ENCODE measurements around the gene BHLHA9.

Gene BHLHA9

DNA sequence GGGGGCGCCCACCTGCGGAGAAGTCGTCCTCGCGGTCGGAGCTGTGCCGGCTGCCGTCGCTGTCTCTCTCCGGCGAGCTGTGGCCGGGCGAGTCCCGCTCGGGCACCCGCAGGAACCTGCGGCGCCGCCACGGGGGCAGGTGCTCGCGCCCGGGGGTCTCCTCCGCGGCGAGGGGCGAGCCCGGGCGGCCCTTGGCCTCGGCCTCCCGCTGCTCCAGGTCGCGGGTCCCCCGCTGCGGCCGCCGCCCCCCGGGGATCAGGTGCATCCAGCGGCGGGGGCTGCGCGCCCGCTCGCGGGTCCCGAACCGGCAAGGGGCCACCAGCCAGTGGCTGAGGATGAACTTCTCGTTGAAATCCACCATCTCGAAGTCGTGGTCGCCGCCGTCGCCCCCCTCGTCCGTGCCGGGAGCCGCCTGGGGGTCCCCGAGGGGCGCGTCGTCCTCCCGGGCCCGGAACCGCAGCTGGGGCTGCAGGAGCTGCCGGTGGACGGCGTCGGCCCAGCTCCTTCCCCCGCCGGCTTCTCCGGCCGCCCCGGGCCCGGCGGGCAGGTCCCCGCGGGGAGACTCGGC, 41.4 kb upstream of the BHLHA9 start:
- Histone ChIP-seq H2AFZ (ENCODE audit: low read depth, low read length) (no peak overlapping the region), H3K9ac (ENCODE audit: low read length) (peak overlapping the region; percentile 77), H3K79me2 (ENCODE audit: low read length) (peaks cover 52% of the 10 kb centered on the region), H3K4me2 (ENCODE audit: low read length) (peak overlapping the region; percentile 96), H3K27me3 (ENCODE audit: low read depth, low read length) (peaks cover 12% of the 10 kb centered on the region), H3K9me3 (ENCODE audit: insufficient read depth, low read length) (no peaks in the 10 kb centered on the region), H3K4me3 (ENCODE audit: low read length) (peak overlapping the region; percentile 92), H3K27ac (ENCODE audit: low read length) (peak overlapping the region; percentile 66), H4K20me1 (ENCODE audit: insufficient read depth, low read length) (peaks cover 35% of the 10 kb centered on the region), H3K4me1 (ENCODE audit: low read length) (peaks cover 10% of the 10 kb centered on the region), H3K36me3 (replicated peaks; ENCODE audit: low read depth, low read length) (peaks cover 23% of the 10 kb centered on the region)
- TF ChIP-seq EZH2phosphoT487 (IDR thresholded peaks at IDR 0.05; ENCODE audit: low read depth), result no peak
- TF ChIP-seq, protein P1, sequence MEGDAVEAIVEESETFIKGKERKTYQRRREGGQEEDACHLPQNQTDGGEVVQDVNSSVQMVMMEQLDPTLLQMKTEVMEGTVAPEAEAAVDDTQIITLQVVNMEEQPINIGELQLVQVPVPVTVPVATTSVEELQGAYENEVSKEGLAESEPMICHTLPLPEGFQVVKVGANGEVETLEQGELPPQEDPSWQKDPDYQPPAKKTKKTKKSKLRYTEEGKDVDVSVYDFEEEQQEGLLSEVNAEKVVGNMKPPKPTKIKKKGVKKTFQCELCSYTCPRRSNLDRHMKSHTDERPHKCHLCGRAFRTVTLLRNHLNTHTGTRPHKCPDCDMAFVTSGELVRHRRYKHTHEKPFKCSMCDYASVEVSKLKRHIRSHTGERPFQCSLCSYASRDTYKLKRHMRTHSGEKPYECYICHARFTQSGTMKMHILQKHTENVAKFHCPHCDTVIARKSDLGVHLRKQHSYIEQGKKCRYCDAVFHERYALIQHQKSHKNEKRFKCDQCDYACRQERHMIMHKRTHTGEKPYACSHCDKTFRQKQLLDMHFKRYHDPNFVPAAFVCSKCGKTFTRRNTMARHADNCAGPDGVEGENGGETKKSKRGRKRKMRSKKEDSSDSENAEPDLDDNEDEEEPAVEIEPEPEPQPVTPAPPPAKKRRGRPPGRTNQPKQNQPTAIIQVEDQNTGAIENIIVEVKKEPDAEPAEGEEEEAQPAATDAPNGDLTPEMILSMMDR (IDR thresholded peaks at IDR 0.05; ENCODE audit: low read depth, low read length), result no peak

- H3K36me3 ChIP-seq (replicated peaks; ENCODE audit: low read depth, low read length), result peaks cover 23% of the 10 kb centered on the region
- H3K27me3 ChIP-seq (ENCODE audit: low read depth, low read length), result peaks cover 12% of the 10 kb centered on the region
- TF ChIP-seq EZH2phosphoT487 (IDR thresholded peaks at IDR 0.05; ENCODE audit: low read depth), result no peak
- TF ChIP-seq, protein P1 (IDR thresholded peaks at IDR 0.05; ENCODE audit: low read depth, low read length), result no peak
- peak overlapping the region; percentile 92 for H3K4me3 ChIP-seq (ENCODE audit: low read length)
- no peaks in the 10 kb centered on the region for H3K9me3 ChIP-seq (ENCODE audit: insufficient read depth, low read length)
- peaks cover 10% of the 10 kb centered on the region for H3K4me1 ChIP-seq (ENCODE audit: low read length)
- peaks cover 32% of the 10 kb centered on the region for H4K20me1 ChIP-seq (ENCODE audit: insufficient read depth, low read length)
- peak overlapping the region; percentile 66 for H3K27ac ChIP-seq (ENCODE audit: low read length)
- no peak overlapping the region for H2AFZ ChIP-seq (ENCODE audit: low read depth, low read length)
- H3K79me2 ChIP-seq (ENCODE audit: low read length), result peaks cover 48% of the 10 kb centered on the region
- peak overlapping the region; percentile 77 for H3K9ac ChIP-seq (ENCODE audit: low read length)
- peak overlapping the region; percentile 96 for H3K4me2 ChIP-seq (ENCODE audit: low read length)
Observed at GRCh38 chr17:1229349-1229899, 40.8 kb upstream of the BHLHA9 start.

DNA sequence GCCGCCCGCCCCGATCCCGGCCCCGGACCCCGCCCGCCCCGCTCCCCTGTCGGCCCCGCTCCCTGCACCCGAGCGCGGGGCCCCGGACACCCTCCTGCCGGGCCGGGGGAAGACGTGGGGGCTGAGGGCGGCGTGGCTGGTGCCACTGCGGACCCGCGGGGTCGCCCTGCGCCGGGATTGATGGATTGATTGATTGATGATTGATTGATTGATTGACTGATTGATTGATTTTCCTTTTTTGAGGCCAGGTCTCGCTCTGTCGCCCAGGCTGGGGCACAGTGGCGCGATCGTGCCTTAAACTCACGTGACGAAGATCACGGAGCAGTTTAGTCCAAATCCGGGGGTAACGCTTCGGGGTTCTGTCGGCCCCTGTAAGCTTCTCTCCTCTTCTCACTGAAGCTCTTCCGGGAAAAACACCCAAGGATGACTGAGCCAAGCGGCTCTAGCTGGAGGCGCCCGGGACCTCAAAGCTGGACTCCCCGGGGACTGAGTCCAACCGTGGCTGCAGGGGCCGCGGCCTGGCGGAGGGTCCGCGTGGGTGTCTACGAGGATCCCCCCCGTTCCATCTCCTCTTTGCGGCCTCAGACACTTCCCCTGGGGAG, 40.2 kb upstream of the BHLHA9 start:
- H2AFZ ChIP-seq (ENCODE audit: low read depth, low read length), result peak overlapping the region; percentile 85; the same call in 1 of the 2 replicates
- no peak overlapping the region; the same call in 1 of the 2 replicates for H3K27ac ChIP-seq (ENCODE audit: low read length)
- H3K79me2 ChIP-seq (ENCODE audit: low read length), result peaks cover 44% of the 10 kb centered on the region
- TF ChIP-seq EZH2phosphoT487 (IDR thresholded peaks at IDR 0.05; ENCODE audit: low read depth), result no peak
- TF ChIP-seq, protein P1 (IDR thresholded peaks at IDR 0.05; ENCODE audit: low read depth, low read length), result no peak
- peak overlapping the region; percentile 92 for H3K4me2 ChIP-seq (ENCODE audit: low read length)
- H3K4me1 ChIP-seq (ENCODE audit: low read length), result peaks cover 10% of the 10 kb centered on the region
- peak overlapping the region; percentile 92 for H3K4me3 ChIP-seq (ENCODE audit: low read length)
- H3K36me3 ChIP-seq (replicated peaks; ENCODE audit: low read depth, low read length), result peaks cover 23% of the 10 kb centered on the region
- H4K20me1 ChIP-seq (ENCODE audit: insufficient read depth, low read length), result peaks cover 31% of the 10 kb centered on the region
- peak overlapping the region; percentile 77 for H3K9ac ChIP-seq (ENCODE audit: low read length)
- peaks cover 12% of the 10 kb centered on the region for H3K27me3 ChIP-seq (ENCODE audit: low read depth, low read length)
- H3K9me3 ChIP-seq (ENCODE audit: insufficient read depth, low read length), result no peaks in the 10 kb centered on the region

DNA sequence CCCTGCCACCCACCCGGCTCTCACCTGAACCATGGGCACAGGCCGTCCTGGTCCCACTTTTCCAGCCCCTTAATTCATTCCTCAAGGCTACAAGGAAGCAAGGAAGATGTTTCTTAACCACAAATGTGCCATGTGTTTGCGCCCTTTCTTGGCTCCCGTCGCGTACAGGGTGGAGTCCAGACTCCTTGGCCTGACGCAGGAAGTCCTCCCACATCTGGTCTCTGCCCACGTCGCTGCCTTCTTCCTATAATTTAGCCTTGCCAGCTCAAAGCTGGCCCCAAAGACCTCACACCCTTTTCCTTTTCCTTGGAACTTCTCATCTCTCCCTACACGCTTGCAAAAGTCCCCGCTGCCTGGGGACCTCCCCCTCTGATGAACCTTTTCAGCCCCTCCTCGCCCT, 38.8 kb upstream of the BHLHA9 start:
- no peak overlapping the region for H3K4me2 ChIP-seq (ENCODE audit: low read length)

More for the DNA sequence above, 38.8 kb upstream of the BHLHA9 start:
- H3K4me1 ChIP-seq (ENCODE audit: low read length), result peaks cover 10% of the 10 kb centered on the region
- peaks cover 12% of the 10 kb centered on the region for H3K36me3 ChIP-seq (replicated peaks; ENCODE audit: low read depth, low read length)
- no peak for TF ChIP-seq EZH2phosphoT487 (IDR thresholded peaks at IDR 0.05; ENCODE audit: low read depth)
- TF ChIP-seq, protein P1 (IDR thresholded peaks at IDR 0.05; ENCODE audit: low read depth, low read length), result no peak
- H2AFZ ChIP-seq (ENCODE audit: low read depth, low read length), result no peak overlapping the region
- H3K79me2 ChIP-seq (ENCODE audit: low read length), result peaks cover 29% of the 10 kb centered on the region
- H4K20me1 ChIP-seq (ENCODE audit: insufficient read depth, low read length), result peaks cover 18% of the 10 kb centered on the region
- no peak overlapping the region for H3K9ac ChIP-seq (ENCODE audit: low read length)
- H3K27ac ChIP-seq (ENCODE audit: low read length), result no peak overlapping the region
- H3K27me3 ChIP-seq (ENCODE audit: low read depth, low read length), result peaks cover 12% of the 10 kb centered on the region
- no peak overlapping the region for H3K4me3 ChIP-seq (ENCODE audit: low read length)
- H3K9me3 ChIP-seq (ENCODE audit: insufficient read depth, low read length), result no peaks in the 10 kb centered on the region
